Occipital lobe (tissue), 2 donors: ENCODE data around the gene CHRNB1. TPM values are rescaled to one million over a fixed set of nuclear protein-coding genes. Genes with fewer than 3 reads are reported as not detected.

Experiments
- DNase-seq: peaks from one replicate; lab custom pipeline; 2025; lab: John Stamatoyannopoulos, UW
- total RNA-seq: library from RNA; depleted of rRNA; stranded (reverse); fragments of >200 nt; gene quantifications from one replicate; pipeline ENCODE4 v1.2.3, GENCODE V29; 2014

Gene CHRNB1
- total RNA-seq, 1 donor from 2014 or later: 17.2 TPM

- no peak for DNase-seq
These were observed 29.1 kb upstream of the CHRNB1 start for GRCh38 chr17:7415784-7416183.

- no peak for DNase-seq
These were observed 28.5 kb upstream of the CHRNB1 start for GRCh38 chr17:7416323-7416722.

- DNase-seq: no peak
These were observed 27.7 kb upstream of the CHRNB1 start for GRCh38 chr17:7417056-7417655.

- DNase-seq: no peak
These were observed 26.2 kb upstream of the CHRNB1 start for GRCh38 chr17:7418472-7419152.

GRCh38 chr17:7419819-7420610 is 24.8 kb upstream of the CHRNB1 start, which contains the start of gene SPEM1:
TSS of gene SPEM1 (plus strand) at chr17:7420324. CDS start at chr17:7420385, 61 bp downstream.
- no peak for DNase-seq

- DNase-seq: no peak
These were observed 23.7 kb upstream of the CHRNB1 start for GRCh38 chr17:7421186-7421585.

GRCh38 chr17:7423679-7424078 is 21.2 kb upstream of the CHRNB1 start:
- no peak for DNase-seq

- DNase-seq: no peak
These were observed 19.5 kb upstream of the CHRNB1 start, which contains the start of gene SPEM2 for GRCh38 chr17:7425316-7425715. TSS of gene SPEM2 (plus strand) at chr17:7425616. CDS start at chr17:7425689, 73 bp downstream.

GRCh38 chr17:7425756-7426155 is 19.1 kb upstream of the CHRNB1 start:
- DNase-seq: no peak

GRCh38 chr17:7426203-7426863 is 18.5 kb upstream of the CHRNB1 start:
- no peak for DNase-seq

GRCh38 chr17:7426896-7427489 is 17.9 kb upstream of the CHRNB1 start:
- DNase-seq: no peak

GRCh38 chr17:7427549-7427948 is 17.3 kb upstream of the CHRNB1 start:
- no peak for DNase-seq

GRCh38 chr17:7428557-7428956 is 16.3 kb upstream of the CHRNB1 start, which contains the start of gene SPEM3:
TSS of gene SPEM3 (plus strand) at chr17:7428857. CDS start at chr17:7428903, 46 bp downstream.
- DNase-seq: no peak

- no peak for DNase-seq
These were observed 15.1 kb upstream of the CHRNB1 start for GRCh38 chr17:7429722-7430121.

- DNase-seq: no peak
These were observed 13.6 kb upstream of the CHRNB1 start for GRCh38 chr17:7431231-7431630.

GRCh38 chr17:7432296-7432695 is 12.6 kb upstream of the CHRNB1 start:
- DNase-seq: no peak

GRCh38 chr17:7435676-7436555 is 8.9 kb upstream of the CHRNB1 start:
- DNase-seq: no peak

GRCh38 chr17:7436556-7437368 is 8.1 kb upstream of the CHRNB1 start:
- DNase-seq: no peak

GRCh38 chr17:7437369-7437863 is 7.4 kb upstream of the CHRNB1 start:
- DNase-seq: no peak
